ENCODE results near the gene RNF212.

RNF212 gene

GRCh38 chr4:1023895-1024740 is 89.2 kb downstream of the RNF212 start:
- H3K36me3 ChIP-seq (ENCODE audit: control insufficient read depth, insufficient read depth, low read length), result peaks cover 20% of the 10 kb centered on the region
- H3K4me3 ChIP-seq (ENCODE audit: low read depth, low read length), result no peak overlapping the region
- no peaks in the 10 kb centered on the region for H3K27me3 ChIP-seq (ENCODE audit: control insufficient read depth, insufficient read depth, low read length)
- peaks cover under 1% of the 10 kb centered on the region for H3K4me1 ChIP-seq (ENCODE audit: control insufficient read depth, insufficient read depth, low read length)
- H3K9ac ChIP-seq (ENCODE audit: low read depth, low read length), result no peak overlapping the region
- H3K9me3 ChIP-seq (ENCODE audit: control insufficient read depth, insufficient read depth, low read length), result no peaks in the 10 kb centered on the region

- Histone ChIP-seq H3K9ac (ENCODE audit: low read depth, low read length) (no peak overlapping the region), H3K4me1 (ENCODE audit: control insufficient read depth, insufficient read depth, low read length) (peaks cover 4% of the 10 kb centered on the region)
Observed at GRCh38 chr4:1023075-1023640, 90.2 kb downstream of the RNF212 start.

GRCh38 chr4:1022739-1023066 is 90.7 kb downstream of the RNF212 start:
- no peak overlapping the region for H3K9ac ChIP-seq (ENCODE audit: low read depth, low read length)
- peaks cover 20% of the 10 kb centered on the region for H3K36me3 ChIP-seq (ENCODE audit: control insufficient read depth, insufficient read depth, low read length)

More at GRCh38 chr4:1023075-1023640, 90.2 kb downstream of the RNF212 start:
- H3K27me3 ChIP-seq (ENCODE audit: control insufficient read depth, insufficient read depth, low read length), result no peaks in the 10 kb centered on the region
- no peak overlapping the region for H3K4me3 ChIP-seq (ENCODE audit: low read depth, low read length)
- H3K9me3 ChIP-seq (ENCODE audit: control insufficient read depth, insufficient read depth, low read length), result no peaks in the 10 kb centered on the region
- peaks cover 20% of the 10 kb centered on the region for H3K36me3 ChIP-seq (ENCODE audit: control insufficient read depth, insufficient read depth, low read length)

GRCh38 chr4:1022051-1022738 is 91.2 kb downstream of the RNF212 start:
- Histone ChIP-seq H3K9ac (ENCODE audit: low read depth, low read length) (no peak overlapping the region), H3K9me3 (ENCODE audit: control insufficient read depth, insufficient read depth, low read length) (no peaks in the 10 kb centered on the region), H3K36me3 (ENCODE audit: control insufficient read depth, insufficient read depth, low read length) (peaks cover 20% of the 10 kb centered on the region), H3K4me3 (ENCODE audit: low read depth, low read length) (no peak overlapping the region), H3K4me1 (ENCODE audit: control insufficient read depth, insufficient read depth, low read length) (peaks cover 4% of the 10 kb centered on the region), H3K27me3 (ENCODE audit: control insufficient read depth, insufficient read depth, low read length) (no peaks in the 10 kb centered on the region)

More at GRCh38 chr4:1022739-1023066, 90.7 kb downstream of the RNF212 start:
- H3K27me3 ChIP-seq (ENCODE audit: control insufficient read depth, insufficient read depth, low read length), result no peaks in the 10 kb centered on the region
- H3K4me3 ChIP-seq (ENCODE audit: low read depth, low read length), result no peak overlapping the region
- H3K9me3 ChIP-seq (ENCODE audit: control insufficient read depth, insufficient read depth, low read length), result no peaks in the 10 kb centered on the region
- H3K4me1 ChIP-seq (ENCODE audit: control insufficient read depth, insufficient read depth, low read length), result peaks cover 4% of the 10 kb centered on the region
